VCaP (cell line): ENCODE results near the gene NALCN.

Experiments used
- H3K27ac ChIP-seq: fragments of 450-650 bp; 2 replicates; pipeline ENCODE4 v1.5.1; 2017
- CTCF ChIP-seq: fragments of 450-650 bp; conservative IDR thresholded peaks from 2 replicates; pipeline ENCODE4 v1.5.1; 2017; ENCODE audit warnings: mild to moderate bottlenecking, moderate library complexity

The NALCN gene

GRCh38 chr13:101415358-101416174, 742 bp downstream of the NALCN start:
- no peak for TF ChIP-seq CTCF
- no peak overlapping the region for H3K27ac ChIP-seq

- H3K27ac ChIP-seq = no peak overlapping the region
- no peak for TF ChIP-seq CTCF
These were observed 4.2 kb downstream of the NALCN start for GRCh38 chr13:101412076-101412475.

- H3K27ac ChIP-seq = no peak overlapping the region
- TF ChIP-seq CTCF = no peak
These were observed 7.2 kb downstream of the NALCN start for GRCh38 chr13:101408992-101409656.

- no peak for TF ChIP-seq CTCF
- no peak overlapping the region for H3K27ac ChIP-seq
These were observed 8.2 kb downstream of the NALCN start for GRCh38 chr13:101408154-101408553.

GRCh38 chr13:101406791-101407190, 9.5 kb downstream of the NALCN start:
- no peak for TF ChIP-seq CTCF
- H3K27ac ChIP-seq = no peak overlapping the region

GRCh38 chr13:101401196-101401595, 15.1 kb downstream of the NALCN start:
- no peak overlapping the region for H3K27ac ChIP-seq
- TF ChIP-seq CTCF = no peak

- H3K27ac ChIP-seq = no peak overlapping the region
- TF ChIP-seq CTCF = no peak
These were observed 16.9 kb downstream of the NALCN start for GRCh38 chr13:101399365-101399764.
